ENCODE data around the gene ABTB2. TPM values are rescaled to one million over a fixed set of nuclear protein-coding genes. Genes with fewer than 3 reads are reported as not detected.

ABTB2 gene
- total and polyA plus RNA-seq, 2 experiments from 2014 or later: 12.4 to 14.3 TPM

- H3K36me3 ChIP-seq (replicated peaks; ENCODE audit: insufficient read depth, low read depth): no peaks in the 10 kb centered on the region
- 98% methylated on average over 2 of the region's 2 CpGs for WGBS (ENCODE audit: low lambda C conversion rate, missing lambda C conversion rate)
- no peak overlapping the region for H2AFZ ChIP-seq
- no peak for DNase-seq (ENCODE audit: low spot score)
- peaks cover 81% of the 10 kb centered on the region for H3K79me2 ChIP-seq
- no peak for TF ChIP-seq EZH2 (IDR thresholded peaks at IDR 0.05; ENCODE audit: borderline replicate concordance)
- TF ChIP-seq EZH2phosphoT487 (IDR thresholded peaks at IDR 0.05; ENCODE audit: low read depth, severe bottlenecking, unreplicated experiment): no peak
- no peak for TF ChIP-seq CTCF (IDR thresholded peaks at IDR 0.05; ENCODE audit: poor library complexity)
- H3K4me3 ChIP-seq: no peak overlapping the region
- H3K4me1 ChIP-seq (ENCODE audit: insufficient read depth): peaks cover 27% of the 10 kb centered on the region
- H3K4me2 ChIP-seq: no peak overlapping the region
- H3K27me3 ChIP-seq: no peaks in the 10 kb centered on the region
- no peak overlapping the region for H3K27ac ChIP-seq
- peaks cover 41% of the 10 kb centered on the region for H4K20me1 ChIP-seq (ENCODE audit: insufficient read depth, poor library complexity, severe bottlenecking)
- H3K9me3 ChIP-seq (ENCODE audit: low read depth): no peaks in the 10 kb centered on the region
- no peaks in the 10 kb centered on the region for H3K9me2 ChIP-seq (replicated peaks; ENCODE audit: insufficient read depth)
Measured at GRCh38 chr11:34335331-34335730, 22.5 kb downstream of the ABTB2 start.

GRCh38 chr11:34333787-34334186, 24.0 kb downstream of the ABTB2 start:
- H3K79me2 ChIP-seq: peaks cover 81% of the 10 kb centered on the region
- H3K27ac ChIP-seq: no peak overlapping the region
- no peak overlapping the region for H2AFZ ChIP-seq
- no peaks in the 10 kb centered on the region for H3K9me3 ChIP-seq (ENCODE audit: low read depth)
- no peaks in the 10 kb centered on the region for H3K9me2 ChIP-seq (replicated peaks; ENCODE audit: insufficient read depth)
- peaks cover 27% of the 10 kb centered on the region for H3K4me1 ChIP-seq (ENCODE audit: insufficient read depth)
- H4K20me1 ChIP-seq (ENCODE audit: insufficient read depth, poor library complexity, severe bottlenecking): peaks cover 34% of the 10 kb centered on the region
- no peaks in the 10 kb centered on the region for H3K36me3 ChIP-seq (replicated peaks; ENCODE audit: insufficient read depth, low read depth)
- H3K4me2 ChIP-seq: no peak overlapping the region
- H3K4me3 ChIP-seq: no peak overlapping the region
- 88% methylated on average over 3 of the region's 3 CpGs for WGBS (ENCODE audit: low lambda C conversion rate, missing lambda C conversion rate)
- no peak for DNase-seq (ENCODE audit: low spot score)
- no peaks in the 10 kb centered on the region for H3K27me3 ChIP-seq
- no peak for TF ChIP-seq EZH2 (IDR thresholded peaks at IDR 0.05; ENCODE audit: borderline replicate concordance)
- TF ChIP-seq CTCF (IDR thresholded peaks at IDR 0.05; ENCODE audit: poor library complexity): no peak

- H3K9me2 ChIP-seq (replicated peaks; ENCODE audit: insufficient read depth): no peaks in the 10 kb centered on the region
- no peak for DNase-seq (ENCODE audit: low spot score)
- no peak overlapping the region for H2AFZ ChIP-seq
- TF ChIP-seq EZH2phosphoT487 (IDR thresholded peaks at IDR 0.05; ENCODE audit: low read depth, severe bottlenecking, unreplicated experiment) (no peak), EZH2 (IDR thresholded peaks at IDR 0.05; ENCODE audit: borderline replicate concordance) (no peak), CTCF (IDR thresholded peaks at IDR 0.05; ENCODE audit: poor library complexity) (no peak)
- peak overlapping the region; percentile 31 for H3K4me2 ChIP-seq
- no peaks in the 10 kb centered on the region for H3K9me3 ChIP-seq (ENCODE audit: low read depth)
- H3K36me3 ChIP-seq (replicated peaks; ENCODE audit: insufficient read depth, low read depth): no peaks in the 10 kb centered on the region
- peaks cover 39% of the 10 kb centered on the region for H4K20me1 ChIP-seq (ENCODE audit: insufficient read depth, poor library complexity, severe bottlenecking)
- 31% methylated on average over 3 of the region's 3 CpGs for WGBS (ENCODE audit: low lambda C conversion rate, missing lambda C conversion rate)
- no peak overlapping the region for H3K4me3 ChIP-seq
- H3K27ac ChIP-seq: peak overlapping the region; percentile 58
- peaks cover 76% of the 10 kb centered on the region for H3K79me2 ChIP-seq
- peaks cover 31% of the 10 kb centered on the region for H3K4me1 ChIP-seq (ENCODE audit: insufficient read depth)
- H3K27me3 ChIP-seq: no peaks in the 10 kb centered on the region
Measured at GRCh38 chr11:34332524-34332923, 25.3 kb downstream of the ABTB2 start.

- Histone ChIP-seq H3K9me2 (replicated peaks; ENCODE audit: insufficient read depth) (no peaks in the 10 kb centered on the region), H3K4me1 (ENCODE audit: insufficient read depth) (peaks cover 36% of the 10 kb centered on the region), H3K4me3 (no peak overlapping the region), H3K27ac (peak overlapping the region; percentile 58), H3K79me2 (peaks cover 71% of the 10 kb centered on the region), H4K20me1 (ENCODE audit: insufficient read depth, poor library complexity, severe bottlenecking) (peaks cover 35% of the 10 kb centered on the region), H3K9me3 (ENCODE audit: low read depth) (no peaks in the 10 kb centered on the region), H3K27me3 (no peaks in the 10 kb centered on the region), H3K36me3 (replicated peaks; ENCODE audit: insufficient read depth, low read depth) (no peaks in the 10 kb centered on the region), H2AFZ (no peak overlapping the region), H3K4me2 (peak overlapping the region; percentile 31)
- 68% methylated on average over 3 of the region's 3 CpGs for WGBS (ENCODE audit: low lambda C conversion rate, missing lambda C conversion rate)
- peak; percentile 48 for DNase-seq (ENCODE audit: low spot score)
- TF ChIP-seq EZH2phosphoT487 (IDR thresholded peaks at IDR 0.05; ENCODE audit: low read depth, severe bottlenecking, unreplicated experiment): no peak
Measured at GRCh38 chr11:34331736-34332135, 26.1 kb downstream of the ABTB2 start.
